GM06990 (cell line): ENCODE data around the gene SIAH2.

Experiments
- DNase-seq: peaks from one replicate; pipeline ENCODE4 v3.0.0-alpha.2; 2011; ENCODE audit not compliant: insufficient read length; ENCODE audit errors: extremely low read depth
- H3K27me3 ChIP-seq: replicated peaks from 2 replicates; pipeline ENCODE4 v1.6.0; 2011; ENCODE audit warnings: low read length; ENCODE audit not compliant: control insufficient read depth, insufficient read depth
- H3K36me3 ChIP-seq: 2 replicates; pipeline ENCODE4 v1.5.1; 2011; ENCODE audit warnings: low read length; ENCODE audit not compliant: control insufficient read depth, insufficient read depth
- H3K4me3 ChIP-seq: replicated peaks from 2 replicates; pipeline ENCODE4 v1.5.1; 2011; ENCODE audit warnings: low read depth, mild to moderate bottlenecking, control low read depth, low read length
- TF ChIP-seq, protein P1 (sequence below): IDR thresholded peaks from 2 replicates; pipeline ENCODE4 v1.5.1; 2011; ENCODE audit warnings: low read length, control low read depth, mild to moderate bottlenecking, inconsistent platforms; ENCODE audit not compliant: insufficient read depth, poor library complexity, severe bottlenecking

The SIAH2 gene

DNA sequence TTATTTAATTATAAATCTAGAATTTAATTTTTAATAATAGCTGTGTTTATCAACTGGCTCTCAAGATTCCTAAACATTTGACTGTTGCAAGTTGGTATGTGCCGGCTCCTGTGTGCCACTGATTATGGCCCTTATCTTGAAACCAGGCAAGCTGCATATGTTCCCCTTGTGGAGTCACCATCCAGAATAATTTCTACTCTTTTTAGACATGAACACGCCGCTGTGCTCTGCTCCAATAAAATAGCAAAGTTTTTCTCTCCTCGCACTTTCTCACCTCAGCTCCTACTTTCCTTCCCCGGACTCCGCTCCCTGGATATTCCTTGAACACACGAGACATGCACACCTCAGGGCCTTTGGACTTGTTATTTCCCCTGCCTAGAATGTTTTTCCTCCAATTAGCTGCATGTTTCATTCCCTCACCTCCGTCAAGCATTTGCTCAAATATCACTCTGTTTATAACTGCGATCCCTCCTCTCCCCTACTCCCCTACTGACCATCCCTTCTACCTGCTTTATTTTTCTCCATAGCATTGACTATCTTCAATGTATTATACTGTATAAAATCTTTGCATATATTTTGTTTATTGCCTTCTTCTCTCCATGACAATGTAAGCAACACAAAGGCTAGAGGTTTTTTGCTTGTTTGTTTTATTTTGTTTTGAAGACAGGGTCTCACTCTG is 33.1 kb downstream of the SIAH2 start:
- DNase-seq, result no peak

DNA sequence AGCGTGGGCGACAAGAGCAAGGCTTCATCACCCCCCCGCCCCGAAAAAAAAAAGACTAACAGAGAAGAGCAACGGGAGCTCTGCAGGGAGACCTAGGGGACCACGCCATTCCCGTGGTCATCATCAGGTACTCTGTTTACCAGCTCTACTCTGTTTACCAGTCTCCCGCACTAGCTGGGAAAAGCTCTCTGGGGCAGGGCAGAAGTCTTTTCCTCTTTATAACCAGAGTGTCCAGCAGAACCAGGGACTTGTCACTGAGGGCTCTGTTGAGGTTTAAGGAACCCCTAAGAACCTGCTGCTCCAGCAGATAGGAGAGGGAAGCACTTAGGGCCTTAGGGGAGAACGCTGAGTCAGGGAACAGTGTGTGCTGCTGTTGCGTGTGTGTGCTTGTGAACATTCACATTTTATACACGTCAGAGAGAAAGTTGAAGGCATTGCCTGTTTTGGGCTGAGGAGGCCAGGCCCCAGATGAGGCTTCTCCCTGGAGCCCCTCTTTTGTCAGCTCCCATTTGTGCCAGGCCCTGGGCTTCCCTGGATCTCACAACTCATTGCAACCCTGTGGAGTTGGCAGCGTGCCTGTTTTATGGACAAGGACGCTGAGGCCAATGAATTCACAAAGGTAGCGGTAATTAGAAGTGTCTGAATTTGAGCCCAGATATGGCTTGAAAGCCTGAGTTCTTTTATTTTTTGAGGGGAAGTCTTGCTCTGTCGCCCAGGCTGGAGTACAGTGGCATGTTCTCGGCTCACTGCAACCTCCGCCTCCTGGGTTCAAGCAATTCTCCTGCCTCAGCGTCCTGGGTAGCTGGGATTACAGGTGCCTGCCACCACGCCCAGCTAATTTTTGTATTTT is 35.1 kb downstream of the SIAH2 start:
- Histone ChIP-seq H3K4me3 (no peak overlapping the region), H3K36me3 (no peaks in the 10 kb centered on the region), H3K27me3 (no peaks in the 10 kb centered on the region)
- TF ChIP-seq, protein P1, sequence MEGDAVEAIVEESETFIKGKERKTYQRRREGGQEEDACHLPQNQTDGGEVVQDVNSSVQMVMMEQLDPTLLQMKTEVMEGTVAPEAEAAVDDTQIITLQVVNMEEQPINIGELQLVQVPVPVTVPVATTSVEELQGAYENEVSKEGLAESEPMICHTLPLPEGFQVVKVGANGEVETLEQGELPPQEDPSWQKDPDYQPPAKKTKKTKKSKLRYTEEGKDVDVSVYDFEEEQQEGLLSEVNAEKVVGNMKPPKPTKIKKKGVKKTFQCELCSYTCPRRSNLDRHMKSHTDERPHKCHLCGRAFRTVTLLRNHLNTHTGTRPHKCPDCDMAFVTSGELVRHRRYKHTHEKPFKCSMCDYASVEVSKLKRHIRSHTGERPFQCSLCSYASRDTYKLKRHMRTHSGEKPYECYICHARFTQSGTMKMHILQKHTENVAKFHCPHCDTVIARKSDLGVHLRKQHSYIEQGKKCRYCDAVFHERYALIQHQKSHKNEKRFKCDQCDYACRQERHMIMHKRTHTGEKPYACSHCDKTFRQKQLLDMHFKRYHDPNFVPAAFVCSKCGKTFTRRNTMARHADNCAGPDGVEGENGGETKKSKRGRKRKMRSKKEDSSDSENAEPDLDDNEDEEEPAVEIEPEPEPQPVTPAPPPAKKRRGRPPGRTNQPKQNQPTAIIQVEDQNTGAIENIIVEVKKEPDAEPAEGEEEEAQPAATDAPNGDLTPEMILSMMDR, result no peak
- DNase-seq, result no peak

More for the DNA sequence above, 33.1 kb downstream of the SIAH2 start:
- TF ChIP-seq, protein P1, result no peak
- H3K4me3 ChIP-seq, result no peak overlapping the region
- H3K36me3 ChIP-seq, result no peaks in the 10 kb centered on the region
- H3K27me3 ChIP-seq, result no peaks in the 10 kb centered on the region

DNA sequence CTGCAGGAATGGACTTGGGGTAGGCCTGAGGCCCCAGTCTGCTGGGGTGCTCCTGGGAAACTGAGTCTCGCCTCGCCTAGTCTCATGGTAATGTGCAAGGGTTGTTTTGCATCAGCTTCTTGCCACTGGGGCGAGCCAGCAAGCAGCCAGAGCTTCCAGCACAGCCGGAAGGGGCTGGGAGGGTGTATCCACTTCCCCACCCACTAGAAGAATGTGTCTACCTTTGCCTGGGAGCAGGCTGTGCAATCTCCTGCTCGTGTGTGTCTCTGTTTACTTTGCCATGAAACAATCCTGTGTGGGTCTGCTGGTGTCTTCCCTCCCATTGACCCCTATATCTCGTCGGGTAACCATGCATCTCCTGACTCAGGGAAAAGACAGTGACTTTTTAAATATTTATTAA is 37.4 kb downstream of the SIAH2 start:
- Histone ChIP-seq H3K27me3 (no peaks in the 10 kb centered on the region), H3K4me3 (no peak overlapping the region), H3K36me3 (no peaks in the 10 kb centered on the region)
- DNase-seq, result no peak
- TF ChIP-seq, protein P1, result no peak

DNA sequence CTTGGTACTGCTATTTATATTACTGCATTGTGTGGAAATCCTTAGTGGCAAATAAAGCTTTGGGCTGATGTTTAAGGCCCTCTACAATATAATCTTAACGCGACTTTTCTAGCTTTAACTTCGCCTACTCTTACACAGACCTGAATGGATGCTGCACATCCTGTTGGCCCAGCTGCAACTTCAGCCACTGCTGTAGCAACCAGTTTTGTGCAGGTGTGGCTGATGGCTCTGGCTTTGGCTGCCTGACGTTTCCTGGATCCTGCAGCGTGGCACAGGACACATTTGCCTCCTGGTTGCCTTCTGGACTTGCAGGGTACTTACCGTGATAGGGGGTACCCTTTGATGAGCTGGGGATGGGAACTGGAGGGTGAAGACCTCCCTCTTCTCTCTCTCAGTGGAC is 39.0 kb downstream of the SIAH2 start:
- H3K36me3 ChIP-seq, result no peaks in the 10 kb centered on the region
- no peak overlapping the region for H3K4me3 ChIP-seq
- no peak for DNase-seq
- no peaks in the 10 kb centered on the region for H3K27me3 ChIP-seq
- TF ChIP-seq, protein P1, result no peak

DNA sequence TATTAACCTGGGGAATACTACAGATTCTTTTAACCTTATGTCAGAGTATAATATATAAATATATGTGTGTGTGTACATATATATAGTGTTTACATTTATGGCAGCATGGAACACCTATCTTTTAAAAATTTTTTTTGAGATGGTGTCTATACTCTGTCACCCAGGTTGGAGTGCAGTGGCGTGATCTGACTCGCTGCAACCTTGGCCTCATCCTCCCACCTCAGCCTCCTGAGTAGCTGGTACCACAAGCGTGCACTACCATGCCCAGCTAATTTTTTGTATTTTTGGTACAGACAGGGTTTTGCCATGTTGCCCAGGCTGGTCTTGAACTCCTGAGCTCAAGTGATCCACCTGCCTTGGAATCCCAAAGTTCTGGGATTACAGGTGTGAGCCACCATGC is 40.7 kb downstream of the SIAH2 start:
- Histone ChIP-seq H3K36me3 (no peaks in the 10 kb centered on the region), H3K4me3 (no peak overlapping the region), H3K27me3 (no peaks in the 10 kb centered on the region)
- no peak for DNase-seq
- TF ChIP-seq, protein P1, result no peak
